LNCAP (cell line): ENCODE results near the gene TGFBI.
A peak's percentile ranks its signal among the peaks of the same experiment; 100 is the strongest.

Experiments used
- TF ChIP-seq, protein P1 (sequence below): fragments of 450-650 bp; IDR thresholded peaks from 2 replicates; pipeline ENCODE4 v1.5.1; 2017; ENCODE audit warnings: mild to moderate bottlenecking

Gene TGFBI

DNA sequence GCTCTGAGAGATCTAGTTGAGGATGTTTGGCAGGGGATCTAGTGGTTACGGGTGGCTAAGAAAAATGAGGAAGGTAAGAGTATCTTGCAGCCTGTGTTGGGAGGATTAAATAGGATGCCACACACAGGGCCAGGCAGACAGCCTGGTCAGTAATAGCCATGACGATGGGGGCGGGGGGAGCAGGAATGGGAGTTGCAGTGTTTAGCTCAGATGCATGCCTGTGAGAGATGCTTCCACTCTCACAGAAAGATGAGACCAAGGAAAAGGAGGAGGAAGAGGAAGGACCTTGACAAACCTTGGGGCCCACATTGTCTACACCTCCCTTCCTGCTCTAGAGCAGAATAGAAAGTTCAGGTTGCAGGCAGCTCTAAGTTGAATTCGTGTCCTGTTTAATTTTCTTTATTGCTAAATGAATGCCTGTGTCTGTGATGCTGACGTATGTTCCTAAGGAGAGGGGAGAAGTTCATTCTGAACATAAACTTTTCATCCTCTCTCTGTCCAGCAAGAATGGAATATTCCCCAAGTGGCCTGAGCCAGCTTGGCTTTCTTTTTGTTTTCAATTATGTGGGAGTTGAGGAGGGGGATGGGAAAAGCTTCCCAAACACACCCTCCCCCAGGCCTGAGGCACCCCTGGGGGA lies 28.7 kb downstream of the TGFBI start:
- TF ChIP-seq, protein P1, sequence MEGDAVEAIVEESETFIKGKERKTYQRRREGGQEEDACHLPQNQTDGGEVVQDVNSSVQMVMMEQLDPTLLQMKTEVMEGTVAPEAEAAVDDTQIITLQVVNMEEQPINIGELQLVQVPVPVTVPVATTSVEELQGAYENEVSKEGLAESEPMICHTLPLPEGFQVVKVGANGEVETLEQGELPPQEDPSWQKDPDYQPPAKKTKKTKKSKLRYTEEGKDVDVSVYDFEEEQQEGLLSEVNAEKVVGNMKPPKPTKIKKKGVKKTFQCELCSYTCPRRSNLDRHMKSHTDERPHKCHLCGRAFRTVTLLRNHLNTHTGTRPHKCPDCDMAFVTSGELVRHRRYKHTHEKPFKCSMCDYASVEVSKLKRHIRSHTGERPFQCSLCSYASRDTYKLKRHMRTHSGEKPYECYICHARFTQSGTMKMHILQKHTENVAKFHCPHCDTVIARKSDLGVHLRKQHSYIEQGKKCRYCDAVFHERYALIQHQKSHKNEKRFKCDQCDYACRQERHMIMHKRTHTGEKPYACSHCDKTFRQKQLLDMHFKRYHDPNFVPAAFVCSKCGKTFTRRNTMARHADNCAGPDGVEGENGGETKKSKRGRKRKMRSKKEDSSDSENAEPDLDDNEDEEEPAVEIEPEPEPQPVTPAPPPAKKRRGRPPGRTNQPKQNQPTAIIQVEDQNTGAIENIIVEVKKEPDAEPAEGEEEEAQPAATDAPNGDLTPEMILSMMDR, result no peak

DNA sequence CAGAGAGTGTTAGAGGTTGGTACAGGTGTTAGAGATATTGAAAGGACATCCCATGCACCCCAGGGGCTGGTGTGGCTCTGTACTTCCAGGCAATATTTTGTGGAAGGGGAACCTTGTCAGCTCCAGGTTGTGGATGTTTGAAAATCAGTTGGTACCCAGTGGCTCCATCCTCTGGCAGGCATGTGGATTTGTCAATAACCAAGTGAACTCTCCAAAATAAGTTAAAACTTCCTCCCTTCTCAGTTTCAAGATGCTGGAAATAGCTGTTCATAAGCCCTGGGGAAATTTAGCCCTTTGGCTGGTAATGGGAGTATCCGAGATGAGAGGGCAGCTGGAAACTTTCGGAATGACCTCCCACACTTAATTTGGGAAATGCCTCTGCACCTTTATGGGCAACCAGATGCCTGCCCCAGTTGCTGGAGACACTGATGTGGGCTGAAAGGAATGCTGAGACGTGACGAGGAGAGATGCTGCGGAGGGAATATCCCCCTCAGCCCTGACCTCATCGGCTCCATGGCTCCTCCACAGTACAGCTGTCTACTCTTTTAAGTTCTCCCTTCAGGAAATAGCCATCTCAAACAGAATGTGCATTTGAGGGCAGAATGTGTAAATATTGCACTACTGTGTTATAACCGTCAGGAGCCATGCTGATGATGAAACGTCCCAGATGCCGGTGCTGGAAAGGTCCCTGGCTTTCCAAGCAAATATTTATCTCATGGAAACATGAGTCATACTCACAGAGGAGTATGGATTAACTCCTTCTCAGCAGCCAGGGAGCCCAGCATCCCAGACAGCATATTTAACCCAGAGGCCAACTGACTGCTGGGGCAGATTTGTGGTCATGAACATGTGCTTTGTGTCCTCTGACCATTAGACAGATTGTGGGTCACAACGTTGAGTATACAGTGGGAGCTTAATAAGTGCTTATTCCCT lies 29.5 kb downstream of the TGFBI start:
- TF ChIP-seq, protein P1, result peak; percentile 16; the same call in 1 of the 2 replicates

DNA sequence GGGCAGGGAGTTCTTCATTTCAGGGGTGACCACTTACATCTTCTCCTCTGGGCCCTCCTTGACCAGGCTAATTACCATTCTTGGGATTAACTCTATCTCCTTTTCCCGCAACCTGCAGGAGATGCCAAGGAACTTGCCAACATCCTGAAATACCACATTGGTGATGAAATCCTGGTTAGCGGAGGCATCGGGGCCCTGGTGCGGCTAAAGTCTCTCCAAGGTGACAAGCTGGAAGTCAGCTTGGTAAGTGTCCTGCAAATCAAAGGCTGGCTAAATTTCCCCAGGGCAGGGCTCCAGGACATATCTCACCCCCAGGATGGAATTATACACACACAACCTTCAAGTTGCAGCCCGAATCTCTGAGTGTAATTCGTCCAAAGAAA lies 30.2 kb downstream of the TGFBI start:
- TF ChIP-seq, protein P1, result no peak

DNA sequence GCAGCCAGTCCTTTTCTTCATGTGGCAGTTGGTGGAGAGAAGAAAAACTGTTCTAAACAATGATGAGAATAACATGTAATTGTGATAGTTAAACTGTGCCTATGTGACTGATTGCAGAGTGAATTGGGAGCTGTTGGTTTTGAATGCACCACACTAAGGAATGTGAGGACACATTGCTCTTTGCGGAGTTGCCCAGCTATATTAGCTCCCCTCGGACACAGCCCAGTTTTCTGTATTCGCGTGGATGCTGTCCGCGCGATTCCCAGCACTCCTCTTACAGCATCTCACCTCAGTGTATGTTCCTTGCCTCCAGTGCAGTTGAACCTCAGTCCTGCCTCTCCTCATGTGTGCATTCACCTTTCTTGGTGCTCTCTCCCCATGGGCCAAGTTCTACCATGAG lies 32.2 kb downstream of the TGFBI start:
- TF ChIP-seq, protein P1, result no peak

DNA sequence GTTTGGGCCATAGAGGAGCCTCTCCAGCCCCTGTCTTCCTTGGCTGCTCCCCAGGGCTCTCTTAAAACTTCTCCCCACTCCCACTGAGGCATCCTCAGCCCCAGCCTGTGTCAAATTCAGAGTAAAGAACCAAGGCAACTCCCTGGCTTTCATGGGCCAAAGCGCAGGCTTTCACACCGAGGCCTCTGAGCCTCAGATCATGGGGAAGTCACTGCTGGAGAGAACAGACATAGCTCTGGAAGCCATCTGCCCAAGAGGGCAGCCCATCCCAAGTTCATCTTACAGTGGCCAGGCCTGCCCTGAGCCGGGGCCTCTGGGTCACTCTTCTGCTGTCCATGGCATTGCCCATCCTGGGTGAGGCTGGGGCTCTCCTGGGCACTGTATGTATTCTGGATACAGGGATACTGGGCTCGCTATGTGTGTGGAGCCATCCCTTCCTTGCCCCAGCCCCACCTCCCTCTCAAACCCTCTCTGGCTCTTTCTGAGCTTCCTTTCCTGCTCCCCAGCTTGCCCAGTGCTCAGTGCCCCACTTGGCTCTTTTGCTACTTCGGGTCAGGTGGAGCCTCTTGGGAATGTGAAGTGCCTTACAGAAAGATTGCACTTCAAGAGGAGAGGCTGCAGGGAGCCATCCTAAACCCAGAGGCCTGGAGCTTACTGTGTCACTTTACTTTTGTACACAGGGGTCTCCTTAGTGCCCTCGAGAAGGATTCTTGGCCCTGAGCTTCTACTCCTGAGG lies 33.0 kb downstream of the TGFBI start:
- TF ChIP-seq, protein P1, result no peak

DNA sequence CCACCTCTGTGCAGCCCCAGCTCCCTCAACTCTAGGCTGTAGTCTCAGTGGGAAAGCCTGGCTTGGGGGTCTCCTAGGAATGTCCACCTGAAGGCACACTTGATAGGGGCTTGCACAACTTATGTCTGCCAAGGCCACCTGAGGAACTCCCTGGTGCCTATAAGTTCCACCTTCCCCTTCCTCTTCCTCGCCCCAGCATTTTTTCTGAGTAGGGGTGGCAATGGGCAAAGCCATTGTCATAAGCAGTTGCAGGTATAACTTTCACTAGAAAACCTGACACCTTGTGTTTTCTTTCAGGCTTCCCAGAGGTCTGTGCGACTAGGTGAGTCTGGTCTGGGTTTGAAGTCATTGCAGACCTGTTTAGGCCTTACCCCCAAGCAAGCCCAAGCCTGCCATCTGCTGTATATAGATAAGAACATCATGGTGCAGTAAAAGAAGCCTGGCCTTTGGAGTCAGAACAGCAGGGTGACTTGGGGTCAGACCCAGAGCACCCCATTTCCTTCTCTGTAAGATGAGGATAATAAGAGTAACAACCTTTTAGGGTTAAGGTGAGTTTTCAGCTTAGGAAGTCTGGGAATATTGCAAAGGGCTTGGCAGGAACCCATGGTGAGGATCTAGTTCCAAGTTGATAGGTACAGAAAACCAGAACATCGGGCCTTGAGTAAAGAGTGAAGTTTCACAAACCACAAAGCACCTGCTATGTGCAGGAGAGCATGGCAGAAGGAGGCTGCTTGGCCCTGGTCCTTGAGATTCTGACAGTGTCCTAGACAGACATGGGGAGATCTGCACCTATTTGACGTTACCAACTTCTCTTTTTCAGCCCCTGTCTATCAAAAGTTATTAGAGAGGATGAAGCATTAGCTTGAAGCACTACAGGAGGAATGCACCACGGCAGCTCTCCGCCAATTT lies 33.8 kb downstream of the TGFBI start:
- TF ChIP-seq, protein P1, result peak; percentile 66
